ENCODE data around the gene MORC4.
A peak's percentile ranks its signal among the peaks of the same experiment; 100 is the strongest.
"Not testable (repeated sequence)": the region's sequence is repeated elsewhere in the genome, so short reads cannot be mapped to it uniquely, and the experiment has no call there.

MORC4 gene

DNA sequence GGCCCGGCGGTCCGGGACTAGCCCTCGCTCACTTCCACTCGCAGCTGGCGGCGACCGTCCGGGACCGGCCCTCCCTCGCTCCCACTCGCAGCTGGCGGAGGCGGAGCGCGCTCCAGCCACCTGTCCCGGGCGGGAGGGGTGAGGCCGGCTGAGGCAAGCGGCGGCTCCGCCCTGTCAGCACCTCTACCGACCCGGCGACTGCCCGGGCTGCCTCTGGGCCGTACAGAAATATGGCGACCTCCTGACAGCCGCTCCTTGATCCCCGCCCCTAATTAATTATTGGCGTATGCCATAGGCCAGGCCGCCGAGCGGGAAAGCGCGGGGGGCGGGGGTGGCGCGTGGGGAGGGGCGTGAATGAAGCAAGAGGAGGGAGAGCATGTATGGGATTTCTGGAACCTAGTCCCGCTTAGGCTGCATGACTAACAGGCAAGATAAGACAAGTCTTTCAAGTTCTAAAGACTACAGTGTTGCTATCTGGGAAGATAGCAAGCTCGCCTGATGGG is at the start of gene MORC4:
Gene MORC4, minus strand, starts transcription at position 200 of the 503 bp plus-strand sequence. CDS start 243 bp downstream, outside the sequence.
- DNase-seq = peak; percentile 82

GRCh38 chrX:107047622-107048021 is 47.6 kb upstream of the MORC4 start:
- no peak for DNase-seq

DNA sequence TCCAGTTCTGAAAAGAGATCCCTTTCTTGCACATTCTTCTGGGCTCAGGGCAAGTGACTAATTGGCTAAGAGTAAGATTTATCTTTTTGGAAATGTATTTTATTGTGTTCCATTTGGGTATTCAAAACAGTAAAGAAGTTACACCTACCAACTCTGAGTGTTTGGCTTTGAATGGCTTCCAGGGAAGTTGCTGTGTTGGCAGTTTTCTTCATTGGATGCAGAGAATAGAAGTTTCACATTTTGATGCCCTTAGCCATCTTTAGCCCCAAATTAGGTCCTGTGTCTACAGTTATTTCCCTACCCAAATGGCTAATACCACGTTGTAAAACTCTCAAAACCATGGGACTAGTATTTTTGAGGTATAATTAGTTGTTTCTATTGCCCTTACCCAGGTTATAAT is 29.7 kb upstream of the MORC4 start:
- no peak for DNase-seq

GRCh38 chrX:107025545-107025944 is 25.5 kb upstream of the MORC4 start:
- no peak for DNase-seq

DNA sequence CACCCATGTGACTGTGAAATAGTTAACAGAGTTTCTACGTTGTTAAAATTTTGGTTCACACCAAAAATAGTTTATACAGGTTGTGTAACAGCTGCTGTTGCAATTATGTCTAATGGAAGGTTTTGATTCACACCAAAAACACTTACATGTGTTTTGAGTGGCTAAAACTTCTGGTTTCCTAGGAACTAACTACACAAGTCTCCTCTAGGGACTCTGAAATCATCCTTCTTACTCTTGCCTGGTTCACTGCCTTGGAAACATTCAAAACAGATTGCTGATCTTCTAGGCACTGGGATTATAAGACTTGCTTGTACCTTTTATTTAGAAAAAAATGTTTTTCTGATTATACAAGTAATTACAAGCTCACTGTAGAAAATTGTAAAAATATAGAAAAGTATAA is 14.9 kb upstream of the MORC4 start:
- DNase-seq = no peak

DNA sequence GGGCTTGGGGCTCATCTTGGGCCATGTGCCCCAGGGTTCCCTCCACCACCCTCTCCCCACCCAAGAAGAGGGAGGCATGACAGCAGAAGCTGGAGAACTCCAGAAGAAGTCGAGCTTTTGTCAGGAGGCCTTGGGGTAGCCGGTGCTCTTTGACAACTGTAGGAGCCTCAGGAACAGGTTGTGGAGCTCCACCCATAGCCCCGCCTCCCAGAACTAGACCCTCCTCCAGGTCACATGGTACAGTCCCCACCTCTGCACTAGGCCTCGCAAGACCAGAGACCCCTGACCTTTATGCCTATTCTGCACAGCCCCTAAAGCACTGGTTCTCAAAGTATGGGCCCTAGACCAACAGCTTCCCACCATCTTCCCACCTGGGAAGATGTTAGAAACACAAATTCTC is 8.0 kb upstream of the MORC4 start:
- no peak for DNase-seq

GRCh38 chrX:106999002-106999975 is 723 bp downstream of the MORC4 start:
- peak; percentile 64 for DNase-seq

DNA sequence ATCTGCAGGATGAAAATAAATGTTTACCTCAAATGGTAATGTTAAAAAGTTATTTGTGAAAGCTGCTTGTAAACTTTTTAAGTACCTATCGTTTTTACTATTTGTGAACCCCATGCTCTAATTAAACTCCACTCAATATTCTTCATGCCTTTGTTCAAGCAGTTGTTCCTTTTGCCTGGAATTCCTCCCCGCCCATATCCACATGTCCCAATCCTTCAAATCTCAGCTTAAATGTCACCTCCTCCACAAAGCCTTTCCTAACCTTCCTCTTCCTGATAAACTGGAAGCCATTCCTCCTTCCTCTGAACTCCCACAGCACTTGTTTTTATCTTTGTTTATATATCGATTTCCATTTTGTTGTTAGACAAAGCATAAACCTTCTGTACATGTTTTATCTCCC is 2.4 kb downstream of the MORC4 start:
- DNase-seq = no peak

GRCh38 chrX:106995678-106996077 is 4.3 kb downstream of the MORC4 start:
- DNase-seq = no peak

DNA sequence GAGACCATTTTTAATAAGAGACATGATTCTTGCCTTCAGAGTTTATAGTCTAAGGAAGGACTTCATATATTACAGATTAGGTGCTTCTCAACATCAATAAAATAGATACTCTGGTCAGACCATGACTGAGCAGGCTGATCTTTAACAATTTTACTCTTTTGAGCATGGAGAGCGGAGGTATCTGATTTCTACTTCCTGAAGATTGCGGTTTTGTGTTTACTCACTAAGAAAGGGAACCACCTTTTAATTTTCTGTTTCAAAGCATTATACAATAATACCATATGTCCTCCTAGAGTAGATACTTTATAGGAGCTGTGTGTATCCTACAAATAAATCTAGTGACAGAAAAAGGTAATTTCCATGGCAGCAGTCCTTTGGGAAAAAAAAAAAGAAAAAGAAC is 12.5 kb downstream of the MORC4 start:
- DNase-seq = no peak

DNA sequence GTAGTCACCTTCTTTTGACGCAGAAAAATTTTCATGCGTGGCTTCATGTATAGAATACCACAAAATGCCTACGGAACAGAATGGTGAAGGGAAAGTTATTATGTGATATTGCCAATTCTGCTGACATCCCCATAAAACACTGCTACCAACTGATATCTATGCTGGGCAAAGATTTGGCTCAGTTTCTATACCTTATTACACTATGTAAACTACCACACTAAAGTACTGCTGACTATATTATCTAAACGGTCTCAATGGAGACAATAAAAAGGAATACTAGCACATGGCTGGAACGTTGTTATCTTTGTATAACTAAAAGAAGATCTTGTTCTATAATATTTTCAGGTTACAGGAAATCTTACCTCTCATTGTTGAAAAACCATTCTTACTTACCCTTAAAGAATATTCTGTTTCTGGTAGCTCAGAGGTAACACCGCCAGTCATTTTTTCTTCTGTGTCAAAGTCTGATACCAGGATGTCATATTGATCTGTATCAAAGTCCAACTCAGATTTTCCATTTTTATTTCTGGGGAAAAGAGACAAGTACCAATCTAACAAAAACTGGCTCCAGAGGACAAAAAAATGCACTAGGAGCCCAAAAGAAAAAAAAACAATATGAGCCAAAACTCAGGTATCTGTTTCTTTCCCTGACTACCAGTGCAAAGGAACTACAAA is 18.9 kb downstream of the MORC4 start:
- DNase-seq = no peak

DNA sequence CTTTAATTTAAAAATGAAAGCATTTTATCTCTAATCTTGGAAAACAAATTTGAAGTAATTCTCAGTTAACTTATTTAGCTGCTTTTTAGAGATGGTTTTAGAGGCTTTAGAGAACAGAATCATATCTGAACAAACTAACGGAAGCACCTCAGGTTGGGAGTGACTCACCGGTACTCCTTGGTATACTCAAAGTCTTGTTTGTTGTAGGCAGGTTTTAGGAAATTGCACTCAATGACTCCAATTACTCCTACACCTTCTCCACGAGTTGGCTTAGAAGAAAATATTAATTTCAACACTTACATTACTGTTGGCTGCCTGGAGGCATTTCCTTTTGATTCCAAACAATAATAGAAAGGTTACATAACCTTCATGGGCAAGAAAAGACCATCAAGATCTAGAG is 23.6 kb downstream of the MORC4 start:
- DNase-seq = no peak

DNA sequence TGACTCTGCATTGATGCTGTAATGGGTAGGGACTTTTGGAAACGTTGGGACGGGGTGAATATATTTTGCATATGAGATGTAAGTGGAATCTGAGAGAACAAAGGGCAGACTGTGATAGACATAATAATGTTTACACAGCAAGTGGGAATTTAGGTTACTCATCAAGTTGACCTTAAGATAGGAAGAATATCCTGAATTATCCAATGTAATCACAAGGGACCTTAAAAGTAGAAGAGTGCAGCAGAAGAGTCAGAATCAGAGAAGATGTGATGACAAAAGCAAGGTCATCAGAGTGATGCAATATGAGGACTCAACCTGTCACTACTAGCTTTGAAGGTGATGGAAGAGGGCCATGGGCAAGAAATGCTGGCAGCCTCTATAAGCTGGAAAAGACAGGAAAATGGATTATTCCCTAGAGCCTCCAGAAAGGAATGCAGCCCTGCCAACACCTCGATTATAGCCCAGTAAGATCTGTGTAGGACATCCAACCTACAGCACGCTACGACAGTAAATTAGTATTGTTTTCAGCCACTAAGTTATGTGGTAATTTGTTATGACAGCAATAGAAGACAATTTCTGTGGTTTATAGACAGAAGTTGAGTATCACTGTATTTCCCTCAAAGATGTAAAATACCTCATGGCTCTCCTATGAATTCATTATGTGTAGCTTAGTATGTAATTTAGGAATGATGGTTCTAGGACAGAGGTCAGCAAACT is 26.4 kb downstream of the MORC4 start:
- no peak for DNase-seq

DNA sequence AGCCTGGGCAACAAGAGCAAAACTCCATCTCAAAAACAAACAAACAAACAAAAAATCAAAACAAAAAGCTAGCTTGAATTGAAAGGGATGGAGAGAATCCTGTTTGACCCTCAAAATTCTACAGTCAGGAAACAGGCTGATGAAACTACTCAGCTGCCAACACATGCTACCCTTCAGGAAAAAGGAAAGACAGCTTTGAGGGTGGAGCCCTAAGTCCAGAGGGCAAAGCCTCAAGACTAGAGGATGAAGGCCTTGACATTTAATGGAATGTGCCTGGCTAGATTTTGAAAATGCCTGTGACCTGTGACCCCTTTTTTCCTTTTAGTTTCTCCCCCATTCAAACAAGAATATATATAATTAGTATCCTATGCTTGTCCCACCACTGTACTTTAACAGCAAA is 27.1 kb downstream of the MORC4 start:
- DNase-seq = no peak

- DNase-seq = not testable (repeated sequence)
Measured at GRCh38 chrX:106966547-106966946, 33.5 kb downstream of the MORC4 start.

DNA sequence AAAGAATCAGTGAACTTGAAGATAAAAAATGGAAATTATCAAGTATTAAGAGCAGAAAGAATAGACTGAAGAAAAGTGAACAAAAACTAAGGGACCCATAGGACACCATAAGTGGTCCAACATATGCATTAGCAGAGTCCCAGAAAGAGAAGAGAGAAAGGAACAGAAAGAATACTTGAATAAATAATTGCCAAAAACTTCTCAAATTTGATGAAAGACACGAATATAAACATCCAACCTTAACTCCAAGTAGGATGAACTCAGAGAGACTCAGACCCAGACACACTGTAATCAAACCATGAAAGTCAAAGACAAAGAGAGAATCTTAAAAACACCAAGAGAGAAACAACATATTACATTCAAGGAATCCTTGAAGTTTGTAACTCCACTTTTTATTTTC is 35.7 kb downstream of the MORC4 start:
- DNase-seq = no peak

DNA sequence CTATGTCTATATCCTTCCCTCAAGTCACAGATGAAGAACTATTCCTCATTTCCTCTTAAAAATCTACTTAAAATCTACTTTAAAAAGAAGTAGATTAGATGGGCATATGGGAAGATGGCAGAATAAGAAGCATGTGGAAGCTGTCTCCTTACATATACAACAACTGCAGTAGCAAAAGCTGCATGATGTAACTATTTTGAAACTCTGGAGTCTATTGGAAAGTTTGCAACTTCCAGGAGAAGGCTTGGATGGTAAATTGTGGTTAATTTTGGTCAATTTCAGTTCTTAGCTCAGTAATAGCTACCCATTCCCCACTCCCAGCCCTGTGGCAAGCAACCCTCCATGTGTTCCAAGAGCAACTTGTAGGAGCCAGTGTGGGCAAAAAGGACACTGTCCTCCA is 36.9 kb downstream of the MORC4 start:
- DNase-seq = no peak

DNA sequence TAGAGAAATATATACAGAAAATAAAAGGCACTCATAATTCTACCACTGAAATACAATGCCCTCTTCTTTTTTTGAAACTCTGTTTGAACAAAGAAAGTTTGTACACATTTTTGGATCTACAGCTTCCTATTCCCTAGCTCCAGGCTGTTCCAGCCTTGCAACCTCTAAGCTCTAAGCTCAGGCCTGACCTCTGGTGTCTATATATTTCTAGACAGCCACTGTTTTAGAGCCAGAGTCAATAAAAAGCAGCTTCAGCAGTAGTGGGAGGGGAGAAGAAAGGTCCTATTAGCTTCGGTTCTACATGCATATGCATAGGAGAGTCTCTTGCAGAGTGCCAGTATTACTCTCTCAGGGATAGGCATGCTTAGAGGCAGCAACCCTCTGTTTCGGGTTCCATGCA is 40.1 kb downstream of the MORC4 start:
- no peak for DNase-seq

- DNase-seq = no peak
Measured at GRCh38 chrX:106957856-106958255, 42.2 kb downstream of the MORC4 start.

DNA sequence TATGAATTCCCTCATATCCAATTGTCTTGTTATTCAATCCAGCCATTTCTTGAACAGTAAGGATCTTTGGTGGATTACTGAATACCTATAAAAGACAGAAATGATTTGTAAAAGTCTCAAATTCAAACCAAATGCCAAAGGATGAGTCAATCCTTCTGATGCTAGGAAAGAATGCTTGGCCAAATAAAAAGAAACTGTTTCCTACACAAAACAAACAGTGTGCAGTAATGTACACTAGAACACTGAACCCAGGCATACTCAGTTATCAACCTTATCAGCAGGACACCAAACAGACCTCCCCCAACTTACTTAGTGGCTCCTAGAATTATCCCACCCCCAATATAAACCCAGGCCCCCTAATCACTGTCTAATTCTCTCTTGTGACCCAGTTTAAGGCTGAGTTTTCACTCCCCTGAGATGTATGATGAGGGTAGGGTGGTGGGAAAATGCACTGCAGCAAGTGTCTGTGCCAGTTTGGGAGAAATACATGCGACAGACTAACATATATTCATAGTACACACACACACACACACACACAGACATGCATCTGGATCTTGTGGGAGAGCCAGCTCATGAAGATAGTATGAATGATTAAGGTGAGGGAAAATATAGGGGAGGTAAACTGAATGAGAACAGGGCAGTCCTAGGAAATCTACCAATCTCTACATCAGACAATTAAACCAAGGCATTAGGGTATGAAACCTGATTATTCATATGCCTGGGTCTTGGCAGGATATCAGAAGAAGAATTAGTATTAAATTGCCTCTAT is 44.8 kb downstream of the MORC4 start:
- no peak for DNase-seq

- DNase-seq = no peak
Measured at GRCh38 chrX:106954041-106954440, 46.0 kb downstream of the MORC4 start.

GRCh38 chrX:106952988-106953387 is 47.0 kb downstream of the MORC4 start:
- DNase-seq = no peak

DNA sequence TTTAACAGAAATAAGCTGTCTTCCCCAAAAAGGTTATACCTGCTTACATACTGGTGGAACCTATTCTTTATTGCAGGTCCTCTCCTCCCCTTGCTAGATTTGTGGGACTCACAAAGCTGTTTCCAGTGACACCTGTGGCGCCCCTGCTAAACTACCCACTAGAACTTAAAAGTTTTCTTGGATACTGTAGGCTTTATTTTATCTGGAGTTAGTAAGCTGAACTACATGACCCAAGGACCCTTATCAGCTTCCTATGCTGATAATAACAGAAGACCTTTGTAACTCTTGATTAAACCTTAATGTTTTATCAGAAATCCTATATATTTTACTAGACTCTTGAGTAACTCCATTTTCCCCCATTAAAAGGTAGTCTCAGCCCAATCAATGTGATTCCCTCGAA is 47.5 kb downstream of the MORC4 start:
- DNase-seq = no peak

All from activated CD8-positive, alpha-beta memory T cell treated with anti-CD3 and anti-CD28 coated beads for 24 hours (primary cell).